Keratinocyte (primary cell): ENCODE results near the gene LIX1.

ENCODE experiments used
- CTCF ChIP-seq, 3 experiments: IDR thresholded peaks in 1 of 3; conservative IDR thresholded peaks in 1 of 3; optimal IDR thresholded peaks in 1 of 3; 2 replicates in 2 of 3; 3 replicates in 1 of 3; pipeline versions ENCODE3 to v1.5.1; 2011; ENCODE audit warnings: low read length in 3 of 3, mild to moderate bottlenecking in 3 of 3, moderate library complexity in 2 of 3, control low read depth in 1 of 3, inconsistent platforms in 1 of 3; ENCODE audit not compliant: insufficient read depth in 2 of 3; ENCODE audit errors: extremely low read depth in 1 of 3
- EZH2 ChIP-seq: IDR thresholded peaks from one replicate; pipeline ENCODE4 v1.6.1; 2012; ENCODE audit warnings: inconsistent platforms, mild to moderate bottlenecking, low read length, moderate library complexity

GRCh38 chr5:97090944-97091343 lies 51.5 kb downstream of the LIX1 start:
- no peak for TF ChIP-seq CTCF (optimal IDR thresholded peaks at IDR 0.05 in 1 of 3, IDR thresholded peaks at IDR 0.05 in 1 of 3, conservative IDR thresholded peaks at IDR 0.05 in 1 of 3; ENCODE audit: extremely low read depth in 1 of 3, insufficient read depth in 2 of 3, low read length in 3 of 3)
- TF ChIP-seq EZH2: no peak
